Right atrium auricular region (tissue), 2 donors: ENCODE measurements around the gene MGAT5B. TPM values are rescaled to one million over a fixed set of nuclear protein-coding genes. Genes with fewer than 3 reads are reported as not detected.

Experiments used
- DNase-seq: peaks from one replicate; pipeline ENCODE4 v3.0.0-alpha.2; 2019; ENCODE audit warnings: low spot score
- H3K27ac ChIP-seq, 2 donors: fragments of 200-600 bp; sonication (generic); 1 replicate in 1 of 2; 2 replicates in 1 of 2; pipeline ENCODE4 v1.5.1; 2016 to 2019
- H3K27me3 ChIP-seq, 2 donors: fragments of 200-600 bp; sonication (generic); one replicate each; pipeline versions ENCODE4 v1.5.1 to v1.6.0; 2017 to 2019
- H3K36me3 ChIP-seq: fragments of 200-600 bp; sonication (generic); one replicate; pipeline ENCODE4 v1.5.1; 2016
- H3K4me1 ChIP-seq, 2 donors: fragments of 200-600 bp; sonication (generic); one replicate each; pipeline versions ENCODE4 v1.5.1 to v1.6.0; 2017 to 2019
- H3K4me3 ChIP-seq, 2 donors: fragments of 200-600 bp; sonication (generic); 1 replicate in 1 of 2; 2 replicates in 1 of 2; pipeline ENCODE4 v1.5.1; 2017 to 2019; ENCODE audit warnings: mild to moderate bottlenecking in 1 of 2, moderate library complexity in 1 of 2
- H3K9me3 ChIP-seq, 2 donors: fragments of 200-600 bp; sonication (generic); one replicate each; pipeline ENCODE4 v1.5.1; 2019
- CTCF ChIP-seq, 2 donors: fragments of 200-600 bp; sonication (generic); IDR thresholded peaks; one replicate each; pipeline ENCODE4 v1.5.1; 2019; ENCODE audit warnings: antibody characterized with exemption in 2 of 2
- total RNA-seq, 2 donors: library from RNA; depleted of rRNA; stranded (reverse); fragments of >200 nt; gene quantifications; one replicate each; pipeline ENCODE4 v1.1.0, GENCODE V29; 2016

Gene MGAT5B
- total RNA-seq, 2 donors from 2014 or later = not detected

- Histone ChIP-seq H3K9me3 (no peaks in the 10 kb centered on the region), H3K27ac (no peak overlapping the region), H3K4me1 (no peaks in the 10 kb centered on the region), H3K4me3 (no peak overlapping the region), H3K36me3 (no peaks in the 10 kb centered on the region), H3K27me3 (no peaks in the 10 kb centered on the region)
- no peak for TF ChIP-seq CTCF (IDR thresholded peaks at IDR 0.05)
- DNase-seq = no peak
Observed at GRCh38 chr17:76826330-76827068, 41.7 kb upstream of the MGAT5B start.

GRCh38 chr17:76827736-76828135 is 40.5 kb upstream of the MGAT5B start:
- no peak overlapping the region for H3K4me3 ChIP-seq
- H3K9me3 ChIP-seq = no peaks in the 10 kb centered on the region
- H3K4me1 ChIP-seq = no peaks in the 10 kb centered on the region
- no peaks in the 10 kb centered on the region for H3K36me3 ChIP-seq
- H3K27ac ChIP-seq = no peak overlapping the region
- TF ChIP-seq CTCF (IDR thresholded peaks at IDR 0.05) = no peak
- no peaks in the 10 kb centered on the region for H3K27me3 ChIP-seq
- no peak for DNase-seq

- H3K4me1 ChIP-seq = no peaks in the 10 kb centered on the region
- no peak for DNase-seq
- no peak for TF ChIP-seq CTCF (IDR thresholded peaks at IDR 0.05)
Observed at GRCh38 chr17:76830987-76831715, 37.1 kb upstream of the MGAT5B start.

GRCh38 chr17:76833034-76833644 is 35.1 kb upstream of the MGAT5B start:
- no peak for DNase-seq
- Histone ChIP-seq H3K36me3 (no peaks in the 10 kb centered on the region), H3K27me3 (no peaks in the 10 kb centered on the region)

More at GRCh38 chr17:76830987-76831715, 37.1 kb upstream of the MGAT5B start:
- no peaks in the 10 kb centered on the region for H3K27me3 ChIP-seq
- H3K4me3 ChIP-seq = no peak overlapping the region
- no peak overlapping the region for H3K27ac ChIP-seq
- H3K9me3 ChIP-seq = no peaks in the 10 kb centered on the region
- H3K36me3 ChIP-seq = no peaks in the 10 kb centered on the region

GRCh38 chr17:76833747-76834146 is 34.5 kb upstream of the MGAT5B start:
- no peaks in the 10 kb centered on the region for H3K9me3 ChIP-seq
- no peak for DNase-seq
- H3K27ac ChIP-seq = no peak overlapping the region
- no peaks in the 10 kb centered on the region for H3K36me3 ChIP-seq
- TF ChIP-seq CTCF (IDR thresholded peaks at IDR 0.05) = no peak
- H3K4me3 ChIP-seq = no peak overlapping the region
- no peaks in the 10 kb centered on the region for H3K27me3 ChIP-seq
- no peaks in the 10 kb centered on the region for H3K4me1 ChIP-seq

More at GRCh38 chr17:76833034-76833644, 35.1 kb upstream of the MGAT5B start:
- no peaks in the 10 kb centered on the region for H3K9me3 ChIP-seq
- no peak overlapping the region for H3K4me3 ChIP-seq
- no peak for TF ChIP-seq CTCF (IDR thresholded peaks at IDR 0.05)
- no peaks in the 10 kb centered on the region for H3K4me1 ChIP-seq
- H3K27ac ChIP-seq = no peak overlapping the region
